Measurements from ENCODE around the gene ABHD1. TPM values are rescaled to one million over a fixed set of nuclear protein-coding genes. Genes with fewer than 3 reads are reported as not detected.

ABHD1 gene
- under 1 TPM; 0.34 to 0.40 TPM for total RNA-seq

GRCh38 chr2:27123302-27124150 lies at the start of gene ABHD1:
Gene ABHD1, plus strand, starts transcription at chr2:27123815. Its CDS starts 134 bp downstream, at chr2:27123949.
- ChIA-PET CTCF (interaction anchor here (0.5 to 3.4 kb wide), 6 partner anchors 8 to 303 kb away, joined by 3 to 21 read pairs (median 4); partner anchors contain the start of gene PREB), POLR2A (interaction anchor here (0.6 to 1.9 kb wide), 3 partner anchors 10 to 596 kb away, joined by 3 to 11 read pairs (median 3); partner anchors contain the start of gene PREB)

- ChIA-PET CTCF (interaction anchor here (3.4 kb wide), 1 partner anchor 10 kb away, joined by 11 read pairs; no protein-coding TSS in a partner anchor), POLR2A (interaction anchor here (0.7 kb wide), 1 partner anchor 24 kb away, joined by 3 read pairs; no protein-coding TSS in a partner anchor)
These were observed 48.7 kb upstream of the ABHD1 start for GRCh38 chr2:27074738-27075565.

- ChIA-PET POLR2A (interaction anchor here (0.7 kb wide), 1 partner anchor 25 kb away, joined by 3 read pairs; no protein-coding TSS in a partner anchor), CTCF (interaction anchor here (3.4 kb wide), 1 partner anchor 9 kb away, joined by 11 read pairs; no protein-coding TSS in a partner anchor)
These were observed 48.1 kb upstream of the ABHD1 start for GRCh38 chr2:27075566-27075871.

DNA sequence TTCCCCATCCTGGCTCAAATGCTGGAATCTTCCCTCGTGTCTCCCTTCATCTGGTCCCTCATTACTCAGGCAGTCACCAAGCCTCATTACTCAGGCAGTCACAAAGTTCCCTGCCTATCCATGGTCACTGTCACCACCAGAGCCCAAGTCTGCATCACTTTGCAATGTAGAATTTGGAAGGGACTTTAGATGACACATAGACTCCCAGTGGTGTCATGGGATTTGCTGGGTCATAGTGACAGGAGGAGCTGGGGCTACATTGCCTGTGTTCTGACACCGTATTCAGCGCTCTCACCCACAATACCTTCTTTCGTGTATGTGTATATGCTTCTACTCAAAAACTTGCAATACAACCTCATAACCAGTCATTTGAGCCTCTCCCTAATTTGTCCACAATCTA lies 47.3 kb upstream of the ABHD1 start:
- ChIA-PET POLR2A (no interaction called here), CTCF (interaction anchor here (0.6 kb wide), 1 partner anchor 95 kb away, joined by 5 read pairs; no protein-coding TSS in a partner anchor)

- POLR2A ChIA-PET, result no interaction called here
- CTCF ChIA-PET, result interaction anchor here (1.1 kb wide), 1 partner anchor 26 kb away, joined by 3 read pairs; the partner anchor contains the start of gene AGBL5
These were observed 46.4 kb upstream of the ABHD1 start for GRCh38 chr2:27077231-27077630.

GRCh38 chr2:27078267-27079194 lies 45.1 kb upstream of the ABHD1 start, which contains the start of gene EMILIN1:
Gene EMILIN1, plus strand, starts transcription at chr2:27078615. Its CDS starts 451 bp downstream, at chr2:27079066.
- ChIA-PET POLR2A (no interaction called here), CTCF (interaction anchor here (0.7 kb wide), 1 partner anchor 46 kb away, joined by 3 read pairs; no protein-coding TSS in a partner anchor)

DNA sequence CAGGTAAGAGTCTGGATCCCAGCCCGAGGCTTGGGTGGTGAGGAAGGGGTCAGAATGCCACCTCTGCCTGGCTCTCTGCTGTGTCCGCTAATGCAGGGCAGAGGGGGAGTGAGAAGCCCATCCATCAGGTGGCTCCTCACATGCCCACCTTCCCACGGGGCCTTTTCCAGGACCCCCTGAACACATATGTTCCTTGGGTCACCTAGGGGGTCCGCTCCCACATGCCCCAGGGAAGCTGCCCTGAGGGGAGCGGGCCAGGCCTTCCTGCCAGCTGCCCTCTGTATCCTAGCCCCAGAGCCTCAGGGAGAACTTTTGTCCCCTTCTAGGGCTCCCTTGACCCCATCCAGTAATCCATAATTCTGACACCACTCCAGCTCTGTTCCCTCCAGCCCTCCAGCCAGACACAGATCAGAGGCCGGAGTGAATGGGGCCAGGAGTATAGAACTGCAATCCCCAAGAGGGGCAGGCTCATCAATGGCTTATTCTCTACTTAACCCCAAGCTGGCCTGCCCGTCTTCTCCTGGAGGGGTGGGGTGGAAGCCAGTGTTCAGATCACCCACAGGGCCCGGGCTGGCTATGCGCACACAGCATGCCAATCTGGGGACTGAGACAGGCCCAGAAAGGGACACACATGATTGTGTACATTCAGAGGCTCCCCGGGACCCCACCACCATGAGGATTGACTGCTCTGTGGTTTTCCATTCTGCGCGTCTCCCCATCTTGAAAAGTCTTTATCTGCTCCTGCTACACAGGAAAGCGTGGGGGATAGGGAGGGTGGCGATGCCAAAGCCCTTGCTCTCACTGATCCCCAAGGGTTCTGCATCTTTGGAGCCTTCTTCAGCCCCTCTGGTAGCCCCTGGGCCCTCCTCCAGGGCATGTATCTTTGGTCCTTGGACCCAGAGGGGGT lies 44.1 kb upstream of the ABHD1 start:
- ChIA-PET POLR2A (no interaction called here), CTCF (interaction anchor here (1.7 kb wide), 1 partner anchor 7 kb away, joined by 8 read pairs; no protein-coding TSS in a partner anchor)

GRCh38 chr2:27080140-27080469 lies 43.5 kb upstream of the ABHD1 start:
- ChIA-PET POLR2A (no interaction called here), CTCF (interaction anchor here (1.7 kb wide), 1 partner anchor 7 kb away, joined by 8 read pairs; no protein-coding TSS in a partner anchor)

- ChIA-PET POLR2A (interaction anchor here (1.0 to 1.3 kb wide), 3 partner anchors 8 to 48 kb away, joined by 3 to 8 read pairs (median 4); partner anchors contain the start of genes OST4 and TMEM214), CTCF (interaction anchor here (0.6 to 1.7 kb wide), 3 partner anchors 8 to 239 kb away, joined by 3 to 8 read pairs (median 4); no protein-coding TSS in a partner anchor)
These were observed 43.0 kb upstream of the ABHD1 start for GRCh38 chr2:27080603-27080936.

GRCh38 chr2:27081984-27082772 lies 41.4 kb upstream of the ABHD1 start:
- CTCF ChIA-PET, result interaction anchor here (0.6 to 1.9 kb wide), 5 partner anchors 11 to 130 kb away, joined by 3 to 5 read pairs (median 4); partner anchors contain the start of genes AGBL5, OST4 and SLC5A6
- POLR2A ChIA-PET, result interaction anchor here (0.5 to 1.3 kb wide), 4 partner anchors 9 to 37 kb away, joined by 4 to 10 read pairs (median 4); partner anchors contain the start of gene OST4

- ChIA-PET POLR2A (interaction anchor here (0.9 to 1.0 kb wide), 2 partner anchors 12 to 32 kb away, joined by 4 to 5 read pairs; partner anchors contain the start of gene OST4), CTCF (interaction anchor here (0.6 to 3.2 kb wide), 5 partner anchors 9 to 129 kb away, joined by 3 to 11 read pairs (median 4); partner anchors contain the start of genes OST4 and SLC5A6)
These were observed 40.7 kb upstream of the ABHD1 start for GRCh38 chr2:27082773-27083409.

- POLR2A ChIA-PET, result interaction anchor here (1.0 kb wide), 1 partner anchor 12 kb away, joined by 5 read pairs; the partner anchor contains the start of gene OST4
These were observed 40.0 kb upstream of the ABHD1 start for GRCh38 chr2:27083410-27084296.

DNA sequence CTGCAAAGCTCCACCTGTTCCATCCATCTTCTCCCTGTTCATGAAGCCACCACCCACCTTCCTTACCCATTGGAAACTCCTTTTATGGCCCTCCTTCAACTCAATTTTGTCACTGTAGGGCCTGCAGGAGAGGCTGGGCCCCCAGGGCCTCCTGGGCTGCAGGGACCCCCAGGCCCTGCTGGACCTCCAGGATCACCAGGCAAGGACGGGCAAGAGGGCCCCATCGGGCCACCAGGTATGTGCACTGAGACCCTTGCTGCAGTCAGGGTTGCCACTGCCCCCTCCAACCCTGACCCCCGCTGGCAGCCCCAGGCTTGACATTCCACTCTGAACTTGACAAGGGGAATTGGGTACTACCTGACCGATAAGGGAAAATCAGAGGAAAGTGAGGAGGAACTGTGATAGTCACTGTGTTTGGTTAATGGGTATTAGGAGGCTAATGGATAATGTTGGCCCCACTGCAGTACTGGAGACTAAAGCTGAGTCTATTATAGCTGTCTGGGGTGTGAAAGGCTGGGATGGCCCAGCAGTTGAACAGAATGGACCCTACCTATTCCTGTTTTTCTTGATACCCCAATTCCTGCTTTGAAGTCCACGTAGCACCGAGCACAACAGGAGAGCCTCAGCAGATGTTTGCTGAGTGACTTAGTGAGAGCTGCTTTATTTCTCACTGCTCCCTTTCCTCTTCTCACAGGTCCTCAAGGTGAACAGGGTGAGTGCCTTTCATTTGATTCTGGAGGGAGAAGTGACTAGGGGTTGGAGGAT lies 39.1 kb upstream of the ABHD1 start:
- ChIA-PET CTCF (interaction anchor here (1.0 to 3.2 kb wide), 5 partner anchors 10 to 195 kb away, joined by 3 to 11 read pairs (median 4); partner anchors contain the start of gene OST4), POLR2A (no interaction called here)

More at GRCh38 chr2:27083410-27084296, 40.0 kb upstream of the ABHD1 start:
- CTCF ChIA-PET, result interaction anchor here (0.7 to 3.2 kb wide), 3 partner anchors 10 to 67 kb away, joined by 3 to 11 read pairs (median 4); partner anchors contain the start of gene OST4

Data from activated CD8-positive, alpha-beta memory T cell treated with anti-CD3 and anti-CD28 coated beads for 36 hours (primary cell).